HL-60/S4 (cell line): ENCODE results near the gene KIAA1217.

Experiments used
- in situ Hi-C: fragments of 300-500 bp; cut with MboI; formaldehyde crosslinking; loops from 2 replicates; pipeline ENCODE4 v1.14.3; 2022; ENCODE audit warnings: low sequenced_read_pairs

Gene KIAA1217

GRCh38 chr10:24208661-24209431 lies at the start of gene KIAA1217:
Gene KIAA1217, plus strand, starts transcription at chr10:24209138. Its CDS starts 56 bp downstream, at chr10:24209194.
- in situ Hi-C loops, result loop anchor here (25.0 kb wide), 1 partner anchor 897 kb away; no protein-coding TSS in a partner anchor

- in situ Hi-C loops, result no loop called here
These were observed 46.5 kb upstream of the KIAA1217 start for GRCh38 chr10:24162206-24162985.

GRCh38 chr10:24163485-24163884 lies 45.5 kb upstream of the KIAA1217 start:
- in situ Hi-C loops, result no loop called here

- in situ Hi-C loops, result no loop called here
These were observed 40.4 kb upstream of the KIAA1217 start for GRCh38 chr10:24168258-24169170.

- in situ Hi-C loops, result no loop called here
These were observed 38.7 kb upstream of the KIAA1217 start for GRCh38 chr10:24170199-24170598.

GRCh38 chr10:24172909-24173308 lies 36.0 kb upstream of the KIAA1217 start:
- in situ Hi-C loops, result no loop called here

- in situ Hi-C loops, result no loop called here
These were observed 34.9 kb upstream of the KIAA1217 start for GRCh38 chr10:24174014-24174413.

- in situ Hi-C loops, result no loop called here
These were observed 32.3 kb upstream of the KIAA1217 start for GRCh38 chr10:24176658-24177057.

- in situ Hi-C loops, result no loop called here
These were observed 31.3 kb upstream of the KIAA1217 start for GRCh38 chr10:24177636-24178035.

- in situ Hi-C loops, result no loop called here
These were observed 28.0 kb upstream of the KIAA1217 start for GRCh38 chr10:24180891-24181290.

GRCh38 chr10:24184455-24184854 lies 24.5 kb upstream of the KIAA1217 start:
- in situ Hi-C loops, result no loop called here

- in situ Hi-C loops, result no loop called here
These were observed 15.6 kb upstream of the KIAA1217 start for GRCh38 chr10:24193330-24193729.

GRCh38 chr10:24197263-24197662 lies 11.7 kb upstream of the KIAA1217 start:
- in situ Hi-C loops, result no loop called here

GRCh38 chr10:24201503-24202180 lies 7.3 kb upstream of the KIAA1217 start:
- in situ Hi-C loops, result loop anchor here (25.0 kb wide), 1 partner anchor 889 kb away; no protein-coding TSS in a partner anchor

GRCh38 chr10:24202181-24202570 lies 6.8 kb upstream of the KIAA1217 start:
- in situ Hi-C loops, result loop anchor here (25.0 kb wide), 1 partner anchor 890 kb away; no protein-coding TSS in a partner anchor

- in situ Hi-C loops, result loop anchor here (25.0 kb wide), 1 partner anchor 894 kb away; no protein-coding TSS in a partner anchor
These were observed 3.1 kb upstream of the KIAA1217 start for GRCh38 chr10:24205821-24206220.

GRCh38 chr10:24206334-24206733 lies 2.6 kb upstream of the KIAA1217 start:
- in situ Hi-C loops, result loop anchor here (25.0 kb wide), 1 partner anchor 894 kb away; no protein-coding TSS in a partner anchor

GRCh38 chr10:24206926-24207325 lies 2.0 kb upstream of the KIAA1217 start:
- in situ Hi-C loops, result loop anchor here (25.0 kb wide), 1 partner anchor 895 kb away; no protein-coding TSS in a partner anchor

- in situ Hi-C loops, result loop anchor here (25.0 kb wide), 1 partner anchor 895 kb away; no protein-coding TSS in a partner anchor
These were observed 1.6 kb upstream of the KIAA1217 start for GRCh38 chr10:24207341-24207740.
